Right renal pelvis (tissue), 4 donors: Measurements from ENCODE around the gene TNXB. TPM values are rescaled to one million over a fixed set of nuclear protein-coding genes. Genes with fewer than 3 reads are reported as not detected.
"Not testable (repeated sequence)": the region's sequence is repeated elsewhere in the genome, so short reads cannot be mapped to it uniquely, and the experiment has no call there.

ENCODE experiments used
- DNase-seq, 4 donors: peaks; one replicate each; pipeline ENCODE4 v3.0.0-alpha.2; 2013; ENCODE audit warnings: low read depth in 4 of 4, low spot score in 3 of 4, missing footprints in 1 of 4
- polyA plus RNA-seq, 4 donors: library from polyadenylated mRNA; unstranded; fragments of 120-200 nt; gene quantifications; one replicate each; pipeline ENCODE4 v1.2.1, GENCODE V29; 2013; ENCODE audit not compliant: insufficient read length in 4 of 4

The TNXB gene
- polyA plus RNA-seq, 4 donors = 3.2 to 11.2 (median 5.0) TPM

DNA sequence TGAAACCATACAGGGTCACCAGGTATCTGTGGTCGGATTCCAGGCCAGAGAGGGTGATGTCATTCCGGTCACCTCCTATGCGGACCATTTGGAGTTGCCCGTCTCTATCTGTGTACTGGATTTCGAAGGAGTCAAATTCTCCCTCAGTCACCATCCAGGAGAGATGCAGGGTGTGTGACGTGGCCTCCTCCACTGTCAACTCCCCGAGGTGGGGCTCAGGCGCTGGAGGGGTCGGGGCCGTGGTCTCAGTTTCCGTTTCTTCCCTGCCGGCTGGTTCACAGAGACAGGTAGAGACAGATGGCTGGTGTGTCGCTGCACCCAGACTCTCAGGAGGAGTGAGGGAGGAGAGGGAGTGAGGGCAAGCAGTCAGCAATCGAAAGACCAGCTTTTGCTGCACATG, 40.3 kb downstream of the TNXB start:
- no peak for DNase-seq

DNA sequence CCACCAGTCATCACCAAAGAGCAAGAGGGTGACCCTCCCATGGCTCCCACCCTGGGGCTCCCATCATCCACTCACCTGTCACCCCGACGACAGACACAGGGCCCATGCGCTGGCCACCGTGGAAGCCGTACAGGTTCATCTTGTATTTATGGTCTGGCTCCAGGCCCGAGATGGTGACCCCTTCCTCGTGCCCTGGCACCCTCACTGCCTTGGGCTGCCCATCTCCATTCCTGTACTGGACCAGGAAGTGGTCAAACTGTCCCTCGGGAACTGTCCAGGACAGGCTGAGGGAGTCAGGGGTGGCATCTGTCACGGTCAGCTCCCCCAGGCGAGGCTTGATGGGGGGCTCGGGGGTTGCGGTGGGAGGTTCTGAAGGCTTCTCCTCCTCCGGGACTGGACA, 40.8 kb downstream of the TNXB start:
- not testable (repeated sequence) for DNase-seq

DNA sequence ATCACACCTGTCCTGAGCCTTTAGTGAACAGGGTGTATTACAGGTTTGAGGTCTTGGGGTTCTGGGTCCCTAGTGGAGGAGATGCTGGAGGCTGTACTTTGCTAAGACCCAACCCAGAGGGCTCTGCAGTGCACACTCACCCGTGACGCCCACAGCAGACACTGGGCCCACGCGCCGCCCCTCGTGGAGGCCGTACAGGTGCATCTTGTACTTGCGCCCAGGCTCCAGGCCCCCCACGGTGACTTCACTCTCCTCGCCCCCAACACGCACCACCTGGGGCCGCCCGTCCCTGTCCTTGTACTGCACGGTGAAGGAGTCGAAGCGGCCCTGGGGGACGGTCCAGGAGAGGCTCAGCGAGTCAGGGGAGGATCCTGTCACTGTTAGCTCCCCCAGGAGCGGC, 41.6 kb downstream of the TNXB start:
- DNase-seq = not testable (repeated sequence)

- no peak for DNase-seq
Measured at GRCh38 chr6:32064706-32065105, 44.4 kb downstream of the TNXB start.

GRCh38 chr6:32060966-32061655, 48.0 kb downstream of the TNXB start:
- DNase-seq = no peak

DNA sequence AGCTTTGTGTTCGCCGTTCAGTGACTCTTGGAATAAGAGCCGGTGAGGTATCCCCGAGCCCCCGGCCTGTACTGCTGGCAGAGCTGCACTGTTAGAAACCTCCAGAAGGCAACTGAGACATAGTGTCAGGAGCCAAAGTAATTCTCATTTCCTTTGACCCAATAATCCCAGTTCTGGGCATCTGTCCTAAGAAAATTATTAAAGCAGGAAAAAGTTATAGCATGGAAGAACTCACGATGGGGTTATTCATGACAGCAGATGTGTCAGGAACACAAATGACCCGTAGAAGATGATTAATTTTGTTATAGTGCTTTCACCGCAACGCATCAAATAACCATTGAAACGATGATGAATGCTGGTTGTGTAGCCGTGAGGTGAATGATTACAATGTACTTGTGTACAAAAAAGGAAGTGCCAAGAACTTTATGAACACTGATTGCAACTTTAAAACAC, 50.6 kb downstream of the TNXB start:
- DNase-seq = no peak

DNA sequence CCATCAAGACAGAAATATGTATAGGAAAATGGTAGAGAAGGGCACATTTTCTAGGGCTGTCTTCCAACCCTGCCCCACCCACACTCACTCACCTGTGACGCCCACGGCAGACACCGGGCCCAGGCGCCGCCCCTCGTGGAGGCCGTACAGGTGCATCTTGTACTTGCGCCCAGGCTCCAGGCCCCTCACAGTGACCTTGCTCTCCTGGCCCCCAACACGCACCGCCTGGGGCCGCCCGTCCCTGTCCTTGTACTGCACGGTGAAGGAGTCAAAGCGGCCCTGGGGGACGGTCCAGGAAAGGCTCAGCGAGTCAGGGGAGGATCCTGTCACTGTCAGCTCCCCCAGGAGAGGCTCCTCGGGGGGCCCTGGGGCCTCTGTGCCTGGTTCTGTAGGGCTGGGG, 51.2 kb downstream of the TNXB start:
- DNase-seq = no peak

DNA sequence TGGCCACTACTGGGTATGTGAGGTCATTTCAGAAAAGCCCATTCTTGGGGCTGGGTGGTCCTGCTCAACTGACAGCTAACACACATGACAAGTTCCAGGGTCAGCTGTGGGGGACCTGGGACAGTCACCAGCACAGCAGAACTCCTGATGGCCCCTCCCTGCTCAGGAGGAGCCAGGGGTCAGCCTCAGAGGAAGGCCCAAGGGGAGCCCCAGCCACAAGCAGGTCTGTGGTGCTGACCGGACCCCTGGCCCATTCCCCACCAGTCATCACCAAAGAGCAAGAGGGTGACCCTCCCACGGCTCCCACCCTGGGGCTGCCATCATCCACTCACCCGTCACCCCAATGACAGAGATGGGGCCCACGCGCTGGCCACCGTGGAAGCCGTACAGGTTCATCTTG, 52.9 kb downstream of the TNXB start:
- no peak for DNase-seq

- not testable (repeated sequence) for DNase-seq
Measured at GRCh38 chr6:32055756-32056155, 53.4 kb downstream of the TNXB start.

- not testable (repeated sequence) for DNase-seq
Measured at GRCh38 chr6:32053314-32053713, 55.8 kb downstream of the TNXB start.

- DNase-seq = not testable (repeated sequence)
Measured at GRCh38 chr6:32052626-32053025, 56.5 kb downstream of the TNXB start.

DNA sequence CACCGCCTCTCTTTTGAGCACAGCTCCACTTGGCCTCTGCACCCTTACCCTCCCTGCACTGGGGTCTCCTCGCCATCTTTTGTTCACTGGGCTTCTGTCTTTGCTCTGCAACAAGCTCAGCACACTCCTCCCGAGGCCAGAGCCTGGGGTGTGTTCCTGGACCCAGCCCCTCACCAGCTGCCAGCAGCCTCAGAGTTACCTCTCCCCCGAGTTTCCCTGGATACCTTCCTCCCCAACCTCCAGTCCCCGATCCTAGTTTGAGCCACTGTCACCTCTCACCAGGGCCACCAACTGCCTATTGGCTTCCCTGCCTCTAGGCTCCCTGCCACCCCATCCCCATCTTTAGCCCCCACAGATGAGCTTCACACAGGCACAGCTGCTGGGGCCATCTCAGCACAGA, 58.6 kb downstream of the TNXB start:
- DNase-seq = no peak

DNA sequence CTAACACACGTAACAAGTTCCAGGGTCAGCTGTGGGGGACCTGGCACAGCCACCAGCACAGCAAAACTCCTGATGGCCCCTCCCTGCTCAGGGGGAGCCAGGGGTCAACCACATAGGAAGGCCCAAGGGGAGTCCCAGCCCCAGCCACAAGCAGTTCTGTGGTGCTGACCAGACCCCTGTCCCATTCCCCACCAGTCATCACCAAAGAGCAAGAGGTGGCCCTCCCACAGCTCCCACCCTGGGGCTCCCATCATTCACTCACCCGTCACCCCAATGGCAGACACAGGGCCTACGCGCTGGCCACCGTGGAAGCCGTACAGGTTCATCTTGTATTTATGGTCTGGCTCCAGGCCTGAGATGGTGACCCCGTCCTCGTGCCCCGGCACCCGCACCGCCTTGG, 59.4 kb downstream of the TNXB start:
- DNase-seq = not testable (repeated sequence)

- DNase-seq = not testable (repeated sequence)
Measured at GRCh38 chr6:32049149-32049548, 60.0 kb downstream of the TNXB start.

- DNase-seq = peak in 3 of 4 donors; percentile 26 to 38 (median 38)
Measured at GRCh38 chr6:32047855-32048766, 61.0 kb downstream of the TNXB start.

DNA sequence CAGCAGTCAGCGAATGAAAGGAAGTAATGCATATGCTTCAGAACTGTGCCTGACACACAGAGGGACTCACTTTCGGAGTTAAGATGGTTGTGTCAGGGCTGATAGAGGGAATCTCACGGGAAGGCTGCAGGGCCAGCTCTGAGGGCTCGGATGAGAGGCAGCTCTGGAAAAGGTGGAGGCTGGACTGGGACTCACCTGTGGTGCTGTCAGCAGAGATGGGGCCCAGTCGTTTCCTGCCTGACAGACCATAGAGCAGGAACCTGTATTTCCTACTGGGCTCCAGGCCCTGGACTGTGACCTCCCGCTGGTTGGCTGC, 61.6 kb downstream of the TNXB start:
- DNase-seq = no peak

- no peak for DNase-seq
Measured at GRCh38 chr6:32047084-32047478, 62.1 kb downstream of the TNXB start.

- DNase-seq = no peak
Measured at GRCh38 chr6:32046450-32047083, 62.6 kb downstream of the TNXB start.

DNA sequence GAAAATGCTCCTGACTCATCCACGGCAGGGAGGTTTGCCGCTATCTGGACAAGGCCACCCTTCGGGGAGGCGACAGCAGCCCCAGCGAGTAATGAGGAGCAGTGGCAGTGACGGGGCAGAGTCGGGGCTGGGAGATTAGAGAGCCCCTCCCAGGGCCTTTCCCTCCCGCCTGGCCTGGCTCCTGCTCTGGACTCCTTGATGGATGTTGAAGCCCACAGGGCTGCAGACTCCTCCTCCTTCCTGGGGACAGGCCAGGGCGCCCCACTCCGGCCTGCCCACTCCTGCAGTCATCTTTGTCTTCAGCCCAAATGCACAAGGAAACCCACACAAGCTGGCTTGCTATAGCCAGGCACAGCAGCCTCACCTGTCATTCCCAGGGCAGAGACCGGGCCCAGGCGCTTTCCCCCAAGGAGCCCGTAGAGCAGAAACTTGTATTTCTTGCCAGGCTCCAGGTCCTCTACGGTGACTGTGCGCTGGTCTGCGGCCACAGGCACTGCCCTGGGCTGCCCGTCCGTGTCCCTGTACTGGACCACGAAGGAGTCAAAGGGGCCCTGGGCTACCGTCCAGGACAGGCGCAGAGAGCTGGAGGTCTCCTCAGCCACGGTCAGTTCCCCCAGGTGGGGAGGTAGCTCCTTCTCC, 63.2 kb downstream of the TNXB start:
- DNase-seq = no peak

- DNase-seq = not testable (repeated sequence)
Measured at GRCh38 chr6:32044916-32045315, 64.2 kb downstream of the TNXB start.
